Cortex of kidney (tissue), 1 donor: ENCODE results near the gene PAFAH2.
"Not testable (repeated sequence)": the region's sequence is repeated elsewhere in the genome, so short reads cannot be mapped to it uniquely, and the experiment has no call there.

ENCODE experiments used
- DNase-seq: peaks from one replicate; lab custom pipeline; 2025; lab: John Stamatoyannopoulos, UW

The PAFAH2 gene

DNA sequence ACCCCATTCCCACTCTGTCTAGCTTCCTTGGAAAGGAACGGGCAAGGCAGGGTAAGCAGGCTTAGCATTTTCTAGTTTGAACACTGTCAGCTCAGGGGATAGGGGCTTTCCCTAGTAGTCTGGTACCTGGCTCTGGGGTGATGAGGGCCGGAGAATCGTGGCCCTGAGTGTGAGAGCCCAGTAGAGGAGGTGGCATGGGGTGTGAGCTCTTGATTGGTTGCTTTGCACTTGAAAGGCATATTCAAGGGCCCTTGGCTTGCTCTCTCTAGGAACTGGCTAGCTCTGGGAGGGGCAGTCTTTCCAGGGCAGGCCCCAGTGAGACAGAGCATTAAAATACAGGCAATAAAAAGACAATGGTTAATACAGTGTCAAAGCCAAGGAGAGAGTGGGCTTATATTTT lies 13.0 kb upstream of the PAFAH2 start:
- DNase-seq: no peak

DNA sequence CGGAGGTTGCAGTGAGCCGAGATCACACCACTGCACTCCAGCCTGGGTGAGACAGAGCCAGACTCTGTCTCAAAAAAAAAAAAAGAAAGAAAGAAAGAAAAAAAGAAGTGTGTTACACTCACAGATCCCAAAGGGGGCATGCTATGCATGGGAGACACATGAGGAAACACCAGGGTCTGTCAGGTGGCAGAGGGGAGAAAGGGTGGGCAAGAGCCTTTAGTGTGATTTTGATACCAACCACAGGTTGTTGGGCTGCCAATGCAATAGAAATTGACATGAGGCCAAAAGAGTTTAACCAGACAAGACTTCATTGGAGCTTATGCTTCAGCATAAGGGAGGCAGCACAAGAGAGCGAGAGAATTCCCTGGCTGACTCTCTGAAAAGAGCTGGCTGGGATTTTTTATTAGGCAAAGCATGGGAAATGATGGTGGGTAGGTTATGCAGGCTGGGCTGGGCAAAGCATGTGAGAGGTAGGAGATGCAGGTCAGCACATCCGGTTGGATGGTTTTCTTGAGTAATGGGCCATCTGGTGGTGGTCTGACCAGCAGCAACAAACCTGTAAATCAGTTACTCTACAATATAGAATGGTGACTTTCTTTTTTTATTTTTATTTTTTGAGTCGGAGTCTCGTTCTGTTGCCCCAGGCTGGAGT lies 12.1 kb upstream of the PAFAH2 start:
- no peak for DNase-seq

DNA sequence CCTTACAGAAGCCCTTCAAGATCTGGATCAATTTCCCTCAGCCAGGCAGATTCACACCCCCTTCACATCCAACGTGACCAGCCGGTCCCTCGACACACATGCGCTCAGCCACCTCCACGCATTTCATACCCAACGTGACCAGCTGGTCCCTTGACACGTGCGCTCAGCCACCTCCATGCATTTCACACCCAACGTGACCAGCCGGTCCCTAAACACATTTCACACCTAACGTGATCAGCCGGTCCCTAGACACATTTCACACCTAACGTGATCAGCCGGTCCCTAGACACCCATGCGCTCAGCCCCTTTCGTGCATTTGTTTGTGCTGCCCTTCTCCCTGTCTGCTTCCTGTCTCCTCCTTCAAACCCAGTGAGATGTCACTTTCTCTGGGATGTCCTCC lies 8.8 kb upstream of the PAFAH2 start:
- no peak for DNase-seq

DNA sequence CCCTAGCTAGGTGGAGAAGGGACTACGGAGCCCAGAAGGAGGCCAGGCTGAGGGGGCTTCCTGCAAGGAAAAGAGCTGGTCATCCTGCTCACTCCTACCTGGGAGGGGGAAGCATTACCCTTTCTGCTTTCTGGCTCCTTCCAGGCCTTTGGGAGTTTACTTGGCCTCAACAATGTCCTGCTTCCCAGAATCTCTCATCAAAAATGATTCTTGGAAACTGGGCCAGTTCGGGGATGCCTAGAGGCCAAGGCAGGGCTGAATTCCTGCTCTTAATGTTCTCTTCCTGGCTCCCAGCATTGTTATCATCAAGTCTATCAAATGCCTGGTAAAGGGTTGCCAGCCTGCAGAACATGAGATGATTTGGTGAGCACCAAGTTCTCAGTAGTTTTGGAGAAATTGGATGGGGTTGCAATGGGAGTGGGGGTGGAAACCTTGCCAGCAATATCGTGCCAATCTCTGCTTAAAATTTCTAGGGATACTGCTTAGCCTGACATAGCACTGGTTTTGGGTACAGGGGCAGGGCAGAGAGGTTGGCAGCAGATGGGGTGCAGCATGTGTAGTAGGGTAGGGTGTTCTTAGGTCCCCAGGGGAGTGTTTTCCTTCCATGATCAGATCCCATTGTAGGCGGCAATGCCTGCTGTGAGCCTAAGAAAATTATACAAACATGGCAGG lies 7.7 kb upstream of the PAFAH2 start:
- no peak for DNase-seq

DNA sequence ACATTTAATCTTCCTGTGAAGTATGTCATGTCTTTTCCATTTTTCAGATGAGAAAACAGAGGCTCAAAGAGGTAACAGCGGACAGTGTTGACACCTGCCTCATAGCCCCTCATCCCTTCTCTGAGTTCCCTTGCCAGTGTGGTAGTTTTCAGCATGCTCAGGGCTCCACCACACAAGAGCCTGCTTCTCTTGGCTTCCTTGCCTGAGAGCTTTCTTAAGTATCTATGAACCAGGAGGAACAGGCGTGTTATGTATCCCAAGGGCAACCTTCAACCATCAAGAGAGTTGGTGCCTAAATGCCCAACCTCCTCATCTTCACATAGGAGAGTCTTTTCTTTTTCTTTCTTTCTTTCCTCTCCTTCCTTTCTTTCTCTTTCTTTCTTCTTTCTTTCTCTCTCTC lies 5.9 kb upstream of the PAFAH2 start:
- DNase-seq: no peak

DNA sequence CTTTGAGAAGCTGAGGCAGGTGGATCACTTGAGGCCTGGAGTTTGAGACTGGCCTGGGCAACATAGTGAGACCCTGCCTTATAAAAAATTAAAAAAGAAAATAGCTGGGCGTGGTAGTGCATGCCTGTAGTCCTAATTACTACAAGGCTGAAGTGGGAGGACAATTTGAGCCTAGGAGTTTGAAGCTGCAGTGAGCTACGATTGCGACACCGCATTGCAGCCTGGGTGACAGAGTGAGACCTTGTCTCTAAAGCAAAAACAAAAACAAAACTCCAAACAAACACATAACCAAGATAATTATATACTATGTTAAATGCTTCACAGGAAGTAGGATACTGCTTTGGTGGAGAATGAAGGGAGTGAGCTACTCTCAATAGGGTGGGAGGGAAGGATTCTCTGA lies 5.4 kb upstream of the PAFAH2 start:
- no peak for DNase-seq

DNA sequence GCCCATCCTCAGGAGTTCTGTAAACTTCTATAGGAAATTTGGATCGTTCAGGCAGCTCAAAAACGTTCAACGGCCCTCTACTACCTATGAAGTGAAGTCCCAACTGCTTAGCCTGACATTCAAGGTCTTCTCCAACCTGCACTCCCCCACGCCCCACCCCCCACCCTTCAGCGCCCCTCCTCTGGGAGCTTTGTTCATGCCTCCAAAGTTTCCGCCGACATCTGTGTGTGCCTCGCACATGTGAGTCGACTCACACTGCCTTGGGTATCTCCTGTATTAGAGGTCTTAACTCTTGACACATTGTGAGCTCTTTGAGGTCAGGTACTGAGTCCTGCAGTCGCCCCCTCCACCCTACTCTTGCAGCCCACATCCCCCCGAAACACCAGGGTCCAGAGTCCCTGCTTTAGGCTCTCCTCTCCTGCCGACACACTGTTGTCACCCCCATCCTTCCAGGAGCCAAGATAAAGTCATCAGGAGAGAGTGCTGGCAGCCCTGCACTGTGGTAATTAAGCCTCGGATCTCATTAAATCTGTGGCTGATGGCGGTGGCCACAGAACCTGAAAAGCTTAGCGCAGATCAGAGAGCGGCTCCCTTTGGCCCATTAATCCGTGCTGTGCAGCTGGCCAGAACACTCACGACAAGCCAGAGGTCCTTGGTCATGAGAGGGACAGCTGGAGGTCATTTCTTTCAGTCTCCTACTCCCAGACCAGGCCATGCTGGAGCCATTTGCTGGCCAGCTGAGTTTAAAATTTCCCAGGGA lies 1.4 kb upstream of the PAFAH2 start:
- DNase-seq: no peak

DNA sequence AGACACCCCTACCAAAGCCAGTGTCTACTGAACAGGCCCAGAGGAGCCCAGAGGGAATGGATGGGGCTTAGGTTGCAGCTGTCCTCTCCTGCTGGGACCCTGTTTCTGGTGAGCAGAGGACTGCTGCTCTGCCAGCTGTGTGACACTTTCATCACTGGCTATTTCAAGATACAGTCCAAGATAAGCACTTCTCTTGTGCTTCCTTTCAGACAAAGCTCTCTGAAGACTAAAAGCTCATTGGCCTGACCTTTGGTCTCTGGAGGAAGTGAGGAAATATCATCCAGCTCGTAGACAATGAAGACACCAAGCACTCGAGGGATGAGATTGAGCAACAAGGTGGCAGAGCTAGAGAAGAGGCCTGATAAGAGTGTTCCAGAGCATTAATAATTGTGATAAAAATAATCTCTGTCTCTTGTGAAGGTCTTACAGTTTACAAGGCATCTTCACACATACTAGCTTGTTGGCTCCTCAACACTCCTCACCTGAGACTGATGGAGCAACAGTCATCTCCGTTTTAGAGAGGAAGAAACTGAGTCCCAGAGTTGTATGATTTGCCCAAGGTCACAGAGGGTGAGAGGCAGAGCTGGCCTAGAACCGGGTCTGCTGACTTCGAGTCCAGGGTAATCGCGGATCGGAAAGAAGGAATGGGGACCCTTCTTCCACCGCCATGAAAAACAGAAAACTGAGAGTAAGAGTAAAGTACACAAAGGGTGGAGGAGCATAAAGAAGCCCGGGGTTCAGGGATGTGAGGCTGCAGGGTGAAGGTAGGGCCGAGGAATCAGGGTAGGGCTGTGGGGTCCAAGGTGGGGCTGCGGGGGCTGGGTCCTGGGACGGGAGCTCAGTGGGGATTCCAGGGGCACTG lies 666 bp downstream of the PAFAH2 start:
- no peak for DNase-seq

DNA sequence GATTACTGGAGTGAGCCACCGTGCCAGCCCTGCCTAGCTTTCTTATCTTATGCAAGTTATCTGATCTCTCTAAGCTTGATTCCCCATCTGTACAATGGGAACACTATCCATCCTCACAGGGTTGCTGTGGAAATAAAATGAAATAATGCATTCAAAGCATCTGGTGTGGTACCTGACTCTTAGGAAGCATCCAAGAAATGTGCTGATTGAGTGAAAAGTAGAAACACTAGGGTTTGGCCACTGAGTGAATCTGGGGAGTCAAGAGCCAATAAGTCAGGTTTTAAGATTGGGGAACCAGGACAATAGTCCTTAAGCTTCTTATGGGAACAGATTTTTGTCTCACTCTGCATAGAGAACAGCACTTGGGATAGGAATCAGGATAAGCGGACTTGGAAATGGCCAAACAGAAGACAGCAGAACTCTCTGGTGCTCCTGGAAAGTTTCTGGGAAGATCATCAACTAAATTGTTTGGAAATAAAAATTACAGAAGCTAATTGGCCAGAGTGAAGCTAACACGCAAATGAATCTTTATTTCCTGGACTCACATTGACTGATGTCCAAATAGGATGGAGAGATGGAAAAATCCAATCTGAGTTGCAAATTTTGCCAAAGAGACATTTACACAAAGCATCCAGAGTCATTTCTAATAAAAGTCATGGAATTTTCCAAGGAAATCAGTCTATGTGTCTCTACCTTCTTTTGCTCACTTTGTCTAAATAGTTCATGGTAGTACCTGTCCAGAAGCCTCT lies 3.3 kb downstream of the PAFAH2 start:
- no peak for DNase-seq

DNA sequence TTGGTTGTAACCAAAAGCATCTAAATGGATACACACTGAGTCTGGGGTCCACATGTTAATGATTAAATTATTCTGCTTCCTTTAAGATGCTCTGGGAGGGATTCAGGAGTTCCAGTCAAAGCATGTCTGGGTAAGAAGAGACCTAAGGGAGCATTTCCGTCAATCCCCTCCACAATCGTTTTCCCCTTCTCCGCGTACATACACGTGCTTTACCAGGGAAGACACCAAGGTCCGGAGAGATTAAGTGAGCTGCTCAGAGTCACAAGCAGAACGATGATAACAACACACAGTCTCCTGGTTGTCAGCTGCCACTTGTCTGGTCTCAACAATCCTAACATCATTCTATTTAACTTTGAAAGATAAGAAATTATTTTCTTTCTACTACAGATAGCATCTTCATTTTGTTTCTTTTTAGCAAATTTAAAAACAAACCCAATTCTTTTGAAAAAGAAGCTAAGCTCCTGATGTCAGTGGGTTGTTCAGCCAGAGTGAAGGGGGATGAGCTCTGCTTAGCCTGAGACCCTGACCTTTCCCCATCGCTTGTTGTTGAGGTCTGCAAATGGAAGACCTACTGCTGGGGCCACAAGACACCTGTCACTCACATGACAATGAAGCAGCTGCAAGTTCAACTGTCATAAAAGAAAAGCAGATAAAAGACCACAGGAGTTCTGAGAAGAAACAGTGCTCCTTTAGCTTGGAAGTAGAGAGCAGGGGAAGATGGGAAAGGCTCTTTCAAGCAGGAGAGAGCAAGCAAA lies 4.5 kb downstream of the PAFAH2 start:
- no peak for DNase-seq

DNA sequence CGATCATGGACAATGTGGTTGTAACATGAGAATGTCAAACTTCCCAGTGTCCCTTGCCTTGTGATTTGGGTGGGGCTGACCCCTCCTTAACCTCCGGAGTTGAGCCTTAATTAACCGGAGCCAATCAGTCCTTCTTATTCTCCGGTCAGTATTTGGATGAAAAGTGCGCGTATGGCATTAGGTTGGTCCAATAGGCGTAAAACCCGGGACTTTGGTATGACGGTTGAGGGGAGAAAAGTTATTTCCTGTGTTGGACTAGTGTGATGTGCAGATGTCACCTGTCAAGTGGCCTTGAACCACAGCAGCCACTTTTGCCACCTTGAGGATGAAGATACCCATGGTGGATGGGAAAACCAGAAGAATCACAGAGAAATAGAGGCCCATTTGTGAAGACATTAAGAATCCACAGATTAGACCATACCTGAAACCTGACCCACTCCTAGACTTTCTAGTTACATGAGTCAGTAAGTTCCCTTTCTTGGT lies 5.1 kb downstream of the PAFAH2 start:
- DNase-seq: no peak

DNA sequence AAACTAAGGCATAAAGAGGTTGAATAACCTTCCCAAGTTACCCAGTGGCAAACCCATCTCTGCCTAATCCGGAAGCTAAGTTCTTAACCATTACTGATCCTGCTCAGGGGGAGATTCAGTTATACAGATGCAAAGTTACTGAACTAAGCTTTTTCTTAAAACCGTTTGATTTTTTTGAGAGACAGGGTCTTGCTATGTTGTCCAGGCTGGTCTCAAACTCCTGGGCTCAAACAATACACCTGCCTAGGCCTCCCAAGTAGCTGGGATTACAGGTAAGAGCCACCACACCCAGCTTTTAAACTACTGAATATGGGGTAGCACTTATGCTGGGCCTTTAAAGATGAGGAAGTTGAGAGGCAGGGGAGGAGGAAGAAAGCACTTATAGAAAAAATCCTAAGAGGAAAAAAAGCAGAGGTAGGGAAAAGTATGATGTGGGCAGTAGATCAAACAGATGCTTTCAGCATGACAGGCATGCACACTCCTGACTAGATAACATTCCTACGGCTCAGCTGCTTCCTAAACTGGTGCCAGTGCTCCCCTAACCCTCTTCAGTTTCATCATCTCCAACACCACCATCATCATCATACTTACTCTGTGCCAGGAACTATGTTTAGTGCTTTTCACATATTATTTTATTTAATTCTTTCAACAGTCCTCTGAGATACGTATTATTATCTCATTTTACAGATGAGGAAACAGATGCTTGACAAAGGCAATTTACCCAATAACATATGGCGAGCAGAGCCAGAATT lies 5.8 kb downstream of the PAFAH2 start:
- DNase-seq: no peak

DNA sequence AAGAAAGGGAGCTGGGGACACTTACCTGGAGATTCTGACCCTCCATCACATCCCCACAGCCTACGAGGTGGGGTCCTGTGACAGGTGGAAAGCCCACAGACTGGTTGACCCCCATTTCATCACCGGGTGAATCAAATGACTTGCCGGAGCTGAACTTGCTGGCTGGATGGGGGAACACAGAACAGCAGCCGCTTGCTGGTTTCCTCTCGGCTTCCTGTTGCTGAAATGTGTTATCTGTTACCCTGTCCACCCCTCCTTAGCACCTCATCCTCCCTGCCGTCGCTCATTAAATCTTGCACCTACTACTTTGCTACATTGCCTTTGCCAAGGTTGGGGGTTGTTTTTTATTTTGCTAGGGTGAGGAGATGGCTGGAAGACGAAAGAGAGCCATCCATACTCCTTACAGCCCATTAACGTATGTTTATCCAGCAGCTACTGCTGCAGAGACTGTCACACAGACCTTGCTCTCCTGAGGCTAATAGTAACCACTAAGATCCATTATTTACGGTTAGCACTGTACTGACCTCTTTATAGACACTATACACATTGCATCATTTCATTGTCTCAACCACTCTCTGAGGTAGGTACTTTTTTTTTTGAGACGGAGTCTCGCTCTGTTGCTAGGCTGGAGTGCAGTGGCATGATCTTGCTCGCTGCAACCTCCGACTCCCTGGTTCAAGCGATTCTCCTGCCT lies 7.0 kb downstream of the PAFAH2 start:
- DNase-seq: no peak

DNA sequence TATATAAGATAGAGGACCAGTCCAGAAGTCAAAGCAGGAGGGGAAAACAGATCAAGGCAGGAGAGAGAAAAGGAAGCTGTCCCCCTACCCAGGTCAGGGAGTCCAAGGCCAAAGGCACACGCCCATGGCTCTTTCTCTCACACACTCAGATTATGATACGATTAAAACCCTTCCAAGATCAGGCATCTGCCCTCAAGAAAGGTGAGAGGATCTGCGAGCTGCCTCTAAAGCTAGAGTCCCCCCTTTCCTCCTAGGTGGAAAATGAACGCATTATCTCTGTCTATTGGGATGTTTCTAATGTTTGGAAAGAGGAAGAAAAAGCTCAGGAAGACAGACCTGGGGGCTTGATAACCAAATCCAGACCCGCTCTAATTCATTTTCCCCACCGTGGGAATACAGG lies 7.6 kb downstream of the PAFAH2 start:
- DNase-seq: no peak

DNA sequence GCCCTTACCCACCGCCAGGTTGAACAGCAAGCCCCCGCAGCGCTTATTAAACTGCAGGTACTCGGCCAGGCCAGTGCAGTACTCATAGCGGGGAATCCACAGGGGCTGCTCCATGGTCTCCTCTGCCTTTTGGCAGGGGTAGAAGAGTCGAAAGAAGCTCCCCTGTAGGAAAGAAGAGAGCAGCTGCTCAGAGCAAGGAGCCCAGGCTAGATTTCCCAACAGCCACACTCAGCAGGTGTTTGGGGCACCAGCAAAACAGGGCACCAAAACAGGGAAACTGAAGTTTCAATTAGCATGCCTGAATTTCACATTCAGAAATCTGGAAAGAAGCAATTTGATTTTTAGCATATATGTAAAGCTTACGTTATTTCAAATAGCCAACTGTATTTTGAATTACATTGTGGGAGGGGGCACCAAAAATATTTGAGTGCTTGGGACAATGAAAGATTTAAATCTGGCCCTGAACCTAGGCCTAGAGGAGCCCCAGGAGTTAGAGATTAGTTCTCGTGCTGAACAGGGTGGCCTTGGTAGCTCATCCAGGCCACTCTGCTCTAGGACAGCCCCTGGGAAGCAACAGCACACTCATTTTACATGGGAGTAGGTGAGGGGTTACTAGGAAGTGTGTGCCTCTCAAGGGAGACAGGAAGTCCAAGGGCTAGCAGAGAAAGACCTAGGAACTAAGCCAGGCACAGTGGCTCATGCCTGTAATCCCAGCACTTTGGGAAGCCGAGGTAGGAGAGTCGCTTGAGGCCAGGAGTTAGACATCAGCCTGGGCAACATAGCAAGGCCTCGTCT lies 8.2 kb downstream of the PAFAH2 start:
- DNase-seq: no peak

DNA sequence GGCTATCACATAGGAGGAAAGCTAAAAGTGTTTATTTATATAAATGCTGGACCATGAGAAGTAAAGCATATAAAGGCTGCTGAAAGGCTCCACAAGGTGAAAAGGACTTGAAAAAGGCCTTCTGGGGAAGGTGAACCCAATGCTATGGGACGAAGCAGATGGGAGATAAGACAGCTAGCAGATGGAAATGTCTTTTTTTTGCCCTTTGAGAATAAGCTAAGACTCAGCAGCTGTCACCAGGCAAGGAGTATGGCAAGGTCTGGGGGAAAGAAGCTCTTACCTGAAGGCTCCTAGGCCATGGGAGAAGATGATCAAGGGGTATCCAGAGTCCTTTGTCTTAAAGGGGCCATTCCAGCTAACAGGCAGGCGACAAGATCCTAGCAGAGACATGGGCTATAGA lies 9.9 kb downstream of the PAFAH2 start:
- no peak for DNase-seq

DNA sequence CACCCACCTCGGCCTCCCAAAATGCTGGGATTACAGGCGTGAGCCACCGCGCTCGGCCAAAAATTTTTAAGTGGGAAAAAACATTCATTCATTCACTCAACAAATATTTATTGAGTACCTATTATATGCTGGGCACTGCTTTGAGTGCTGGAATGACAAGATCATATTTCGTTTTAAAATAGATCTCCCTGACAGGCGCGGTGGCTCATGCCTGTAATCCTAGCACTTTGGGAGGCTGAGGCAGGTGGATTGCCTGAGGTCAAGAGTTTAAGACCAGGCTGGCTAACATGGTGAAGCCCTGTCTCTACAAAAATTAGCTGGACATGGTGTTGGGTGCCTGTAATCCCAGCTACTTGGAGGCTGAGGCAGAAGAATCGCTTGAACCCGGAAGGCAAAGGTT lies 11.1 kb downstream of the PAFAH2 start:
- not testable (repeated sequence) for DNase-seq

DNA sequence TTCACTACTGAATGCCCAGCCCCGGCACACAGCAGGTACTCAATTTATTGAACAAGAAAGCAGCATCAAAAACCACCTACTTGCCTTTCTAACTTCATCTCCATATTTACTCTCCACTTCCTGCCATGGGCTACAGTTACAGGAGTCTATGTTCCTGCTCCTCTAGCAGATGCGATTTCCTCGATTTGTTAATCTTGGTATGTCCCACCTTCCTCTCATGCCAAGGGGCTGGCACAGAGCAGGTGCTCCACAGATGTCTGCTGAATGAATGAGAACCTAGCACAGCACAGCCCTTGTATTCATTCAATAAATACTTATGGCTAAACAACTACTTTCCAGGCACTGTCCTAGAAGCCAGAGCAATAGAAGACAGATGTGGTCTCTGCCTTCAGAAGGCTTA lies 12.2 kb downstream of the PAFAH2 start:
- DNase-seq: no peak

DNA sequence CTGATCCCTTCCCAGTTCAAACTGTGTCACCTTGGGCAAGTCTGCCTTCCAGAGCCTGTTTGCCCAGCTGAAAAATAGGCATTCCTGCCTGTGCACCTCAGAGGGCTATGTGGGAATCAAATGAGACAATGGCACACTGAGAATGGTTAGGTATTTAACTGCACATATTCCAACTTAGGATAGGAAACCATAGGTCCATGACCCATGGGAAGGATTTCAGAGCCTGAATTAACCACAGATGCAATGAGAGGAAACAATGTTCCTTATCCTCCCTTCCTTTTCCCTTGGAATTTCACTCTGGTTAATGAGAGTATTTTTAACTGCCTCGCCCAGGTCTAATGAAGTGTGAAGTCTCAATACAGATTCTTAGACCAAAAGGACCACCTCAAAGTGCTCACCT lies 12.7 kb downstream of the PAFAH2 start:
- no peak for DNase-seq
